Skeletal muscle satellite cell (primary cell): ENCODE results near the gene FAM98A. TPM values are rescaled to one million over a fixed set of nuclear protein-coding genes. Genes with fewer than 3 reads are reported as not detected.

Experiments
- H3K27me3 ChIP-seq: 2 replicates; pipeline ENCODE4 v1.7.0; 2013; ENCODE audit warnings: low read length; ENCODE audit not compliant: control insufficient read depth, insufficient read depth
- H3K36me3 ChIP-seq: 2 replicates; pipeline ENCODE4 v1.7.0; 2013; ENCODE audit warnings: mild to moderate bottlenecking, control low read depth, low read length; ENCODE audit not compliant: insufficient read depth
- H3K4me1 ChIP-seq: 2 replicates; pipeline ENCODE4 v1.7.0; 2013; ENCODE audit warnings: low read length; ENCODE audit not compliant: control insufficient read depth, insufficient read depth
- H3K4me2 ChIP-seq: 2 replicates; pipeline ENCODE4 v1.7.0; 2013; ENCODE audit warnings: mild to moderate bottlenecking, low read length
- H3K4me3 ChIP-seq: 2 replicates; pipeline ENCODE4 v1.7.0; 2013; ENCODE audit warnings: low read length
- H3K9ac ChIP-seq: 2 replicates; pipeline ENCODE4 v1.7.0; 2013; ENCODE audit warnings: mild to moderate bottlenecking, low read depth, low read length, moderate library complexity
- H3K9me3 ChIP-seq: replicated peaks from 2 replicates; pipeline ENCODE4 v1.7.0; 2013; ENCODE audit warnings: mild to moderate bottlenecking, control low read depth, low read length
- total RNA-seq: library from RNA; depleted of rRNA; stranded (reverse); fragments of >200 nt; gene quantifications from 2 replicates; pipeline ENCODE4 v1.2.3, GENCODE V29; 2012; rRNA removed

FAM98A gene
- 38.4 and 73.3 TPM in 2 replicates for total RNA-seq

DNA sequence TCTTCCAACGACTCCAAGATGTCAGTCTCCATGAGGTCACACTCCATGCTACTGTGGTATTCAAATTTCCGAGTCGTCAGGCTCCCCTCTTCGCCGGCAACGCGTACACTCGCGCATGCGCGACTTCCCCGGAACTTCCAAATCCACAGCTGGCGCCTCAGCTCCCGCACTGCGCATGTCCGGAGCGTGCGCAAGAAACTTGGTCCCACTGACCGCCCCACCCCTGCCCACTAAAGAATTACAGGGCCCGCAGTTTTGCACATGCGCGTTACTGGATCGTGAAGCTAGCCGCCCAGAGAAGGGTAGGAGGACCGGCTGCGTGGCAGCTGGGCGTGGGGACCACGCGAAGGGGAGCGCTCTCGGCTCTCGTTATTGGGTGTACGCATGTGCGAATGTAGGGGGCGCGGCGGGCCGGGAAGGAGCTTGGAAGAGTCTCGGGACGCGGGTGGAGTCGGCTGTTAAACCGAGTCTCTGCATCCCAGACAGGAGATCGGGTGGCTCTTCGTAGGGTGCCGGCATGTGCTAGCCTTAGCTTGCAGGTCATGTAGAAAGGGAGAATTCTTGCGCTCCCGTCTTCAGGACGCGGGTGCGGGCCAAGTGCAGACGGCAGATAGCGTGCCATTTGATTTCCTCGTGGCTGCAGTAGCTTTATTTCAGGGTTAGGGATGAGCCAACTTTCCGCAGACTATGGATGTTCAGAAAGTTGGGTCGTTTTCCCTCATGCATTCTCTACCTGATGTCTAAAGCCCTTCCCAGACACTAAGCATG is at the start of gene FAM98A:
Gene FAM98A (minus strand): TSS at position 125 of the 768 bp plus-strand sequence. CDS start 78 bp downstream, at position 47.
- Histone ChIP-seq H3K27me3 (no peaks in the 10 kb centered on the region), H3K9ac (peak within 1 kb of the TSS; percentile 90), H3K9me3 (no peaks in the 10 kb centered on the region), H3K4me1 (peaks cover 21% of the 10 kb centered on the region), H3K4me2 (peak within 1 kb of the TSS; percentile 91), H3K4me3 (peak within 1 kb of the TSS; percentile 93), H3K36me3 (peaks cover 8% of the 10 kb centered on the region)

DNA sequence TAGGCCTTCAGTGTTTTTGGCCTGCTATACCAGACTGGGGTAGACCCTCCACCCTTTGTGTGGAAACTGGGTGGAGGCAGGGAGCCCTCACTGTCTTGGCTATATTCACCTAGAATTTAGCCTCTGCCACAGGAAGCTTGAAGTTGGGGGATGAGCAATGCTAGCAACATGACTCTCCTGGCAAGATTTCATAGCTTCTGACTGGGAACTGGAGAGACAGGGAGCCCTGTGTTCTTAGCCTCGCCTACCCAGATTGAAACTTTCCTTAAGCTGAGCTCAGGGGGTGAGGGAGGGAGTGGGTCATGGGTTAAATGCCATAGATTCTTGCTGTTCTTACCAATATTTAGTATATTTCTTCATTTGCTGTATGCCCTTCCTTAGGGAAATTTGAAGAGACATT is 46.8 kb upstream of the FAM98A start:
- Histone ChIP-seq H3K4me1 (no peaks in the 10 kb centered on the region), H3K27me3 (no peaks in the 10 kb centered on the region), H3K36me3 (no peaks in the 10 kb centered on the region), H3K4me3 (no peak overlapping the region), H3K4me2 (no peak overlapping the region), H3K9ac (no peak overlapping the region), H3K9me3 (no peaks in the 10 kb centered on the region)

DNA sequence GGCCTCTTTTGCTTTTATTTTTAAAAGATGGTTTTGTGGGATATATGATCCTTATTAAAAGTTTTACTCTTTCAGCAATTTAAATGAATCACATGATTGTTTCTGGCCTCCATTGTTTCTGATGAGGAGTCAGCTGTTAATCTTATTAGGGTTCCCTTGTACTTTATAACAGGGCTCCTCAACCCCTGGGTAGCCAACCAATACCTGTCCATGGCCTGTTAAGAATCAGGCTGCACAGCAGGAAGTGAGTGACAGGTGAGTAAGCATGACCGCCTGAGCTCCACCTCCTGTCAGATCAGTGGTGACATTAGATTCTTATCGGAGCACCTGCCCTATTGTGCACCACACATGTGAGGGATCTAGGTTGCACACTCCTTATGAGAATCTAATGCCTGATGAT is 45.1 kb upstream of the FAM98A start:
- no peak overlapping the region for H3K4me2 ChIP-seq
- H3K4me3 ChIP-seq: no peak overlapping the region
- no peaks in the 10 kb centered on the region for H3K9me3 ChIP-seq
- no peaks in the 10 kb centered on the region for H3K27me3 ChIP-seq
- no peak overlapping the region for H3K9ac ChIP-seq
- no peaks in the 10 kb centered on the region for H3K36me3 ChIP-seq
- H3K4me1 ChIP-seq: no peaks in the 10 kb centered on the region

DNA sequence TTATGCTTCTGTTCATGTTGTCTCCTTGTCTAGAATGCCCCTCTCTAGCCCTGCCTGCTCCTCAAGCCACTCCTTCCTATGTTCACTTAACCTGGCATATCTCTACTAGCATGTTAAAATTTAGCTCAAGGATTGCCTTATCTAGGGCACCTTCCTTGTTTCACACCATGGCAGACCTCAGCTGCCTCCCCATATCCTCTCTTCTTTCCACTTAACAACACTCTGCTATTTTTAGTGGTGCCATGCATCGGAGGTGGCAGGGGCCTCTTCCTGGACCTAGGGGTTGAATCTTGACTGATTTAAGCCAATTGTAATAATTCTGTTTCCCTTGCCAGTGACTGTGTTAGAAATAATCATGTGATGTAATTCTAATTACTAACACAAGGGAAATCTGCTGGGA is 36.9 kb upstream of the FAM98A start:
- H3K4me1 ChIP-seq: no peaks in the 10 kb centered on the region
- H3K9ac ChIP-seq: no peak overlapping the region
- no peak overlapping the region for H3K4me3 ChIP-seq
- no peaks in the 10 kb centered on the region for H3K36me3 ChIP-seq
- no peak overlapping the region for H3K4me2 ChIP-seq
- H3K9me3 ChIP-seq: no peaks in the 10 kb centered on the region
- H3K27me3 ChIP-seq: no peaks in the 10 kb centered on the region

DNA sequence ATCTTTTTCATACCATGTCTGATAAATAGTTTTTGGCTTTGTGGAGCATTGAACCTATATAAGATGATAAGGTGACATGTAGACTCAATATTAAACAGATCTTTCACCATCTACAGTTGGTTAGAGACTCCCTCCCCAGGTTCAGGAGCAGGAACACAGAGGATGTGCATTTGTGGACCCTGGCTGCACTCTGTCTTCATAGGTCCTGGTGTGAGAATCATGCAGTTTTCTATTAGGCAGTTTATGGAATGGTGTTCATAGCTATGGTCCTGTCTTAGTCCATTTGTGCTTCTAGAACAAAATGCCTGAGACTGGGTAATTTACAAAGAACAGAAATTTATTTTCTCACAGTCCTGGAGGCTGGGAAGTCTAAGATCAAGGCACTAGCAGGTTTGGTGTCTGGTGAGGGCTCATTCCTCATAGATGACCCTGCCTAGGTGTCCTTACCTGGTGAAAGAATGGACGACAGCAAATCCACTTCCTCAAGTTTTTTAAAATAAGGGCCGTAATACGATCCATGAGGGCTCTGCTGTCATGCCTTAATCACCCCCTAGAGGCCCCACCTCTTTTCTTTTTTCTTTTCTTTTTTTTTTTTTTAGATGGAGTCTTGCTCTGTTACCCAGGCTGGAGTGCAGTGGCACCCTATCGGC is 35.3 kb upstream of the FAM98A start:
- no peaks in the 10 kb centered on the region for H3K9me3 ChIP-seq
- H3K4me1 ChIP-seq: no peaks in the 10 kb centered on the region
- H3K4me2 ChIP-seq: no peak overlapping the region
- no peak overlapping the region for H3K9ac ChIP-seq
- H3K4me3 ChIP-seq: no peak overlapping the region
- no peaks in the 10 kb centered on the region for H3K27me3 ChIP-seq
- no peaks in the 10 kb centered on the region for H3K36me3 ChIP-seq

DNA sequence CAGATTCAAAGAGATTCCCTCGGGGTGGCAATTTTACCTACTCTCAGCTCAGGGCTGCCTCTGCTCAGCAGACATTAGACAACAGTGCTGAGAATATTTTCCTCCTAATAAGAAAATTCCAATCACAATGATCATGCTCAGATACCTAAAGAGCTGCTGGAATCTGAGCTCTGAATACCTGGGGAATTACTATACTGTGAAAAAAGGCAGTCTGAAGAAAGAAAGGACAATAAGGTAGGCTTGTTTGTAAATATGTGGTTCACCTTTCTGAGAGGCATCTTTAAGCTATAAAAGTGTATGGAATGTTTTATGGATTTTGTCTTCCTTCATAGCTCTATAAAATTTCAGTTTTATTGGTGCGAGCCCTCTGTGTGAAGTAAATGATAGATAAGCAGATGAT is 34.2 kb upstream of the FAM98A start:
- H3K27me3 ChIP-seq: no peaks in the 10 kb centered on the region
- H3K4me3 ChIP-seq: no peak overlapping the region
- H3K4me2 ChIP-seq: no peak overlapping the region

DNA sequence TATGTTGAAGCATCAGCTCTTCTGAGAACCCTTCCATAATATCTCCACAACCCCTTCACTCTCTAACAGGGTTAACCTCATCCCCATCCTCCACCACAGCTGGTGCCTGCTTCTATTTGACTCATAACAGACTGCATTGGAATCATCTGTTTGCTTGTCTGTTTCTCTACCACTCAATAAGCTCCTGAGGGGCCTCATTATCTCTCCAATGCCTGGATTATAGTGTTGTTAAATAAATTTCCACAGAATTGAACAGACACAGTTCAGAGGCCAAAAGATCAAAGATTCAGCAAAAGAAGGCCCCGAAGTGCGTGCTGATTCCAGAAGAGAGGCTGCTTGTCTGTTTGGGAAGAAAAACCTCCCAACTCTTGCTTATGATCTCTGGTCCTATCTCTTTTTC is 33.7 kb upstream of the FAM98A start:
- no peaks in the 10 kb centered on the region for H3K4me1 ChIP-seq
- H3K27me3 ChIP-seq: no peaks in the 10 kb centered on the region
- H3K9ac ChIP-seq: no peak overlapping the region
- H3K4me3 ChIP-seq: no peak overlapping the region
- no peak overlapping the region for H3K4me2 ChIP-seq
- H3K9me3 ChIP-seq: no peaks in the 10 kb centered on the region
- no peaks in the 10 kb centered on the region for H3K36me3 ChIP-seq

More for the DNA sequence above, 34.2 kb upstream of the FAM98A start:
- Histone ChIP-seq H3K9ac (no peak overlapping the region), H3K36me3 (no peaks in the 10 kb centered on the region), H3K4me1 (no peaks in the 10 kb centered on the region), H3K9me3 (no peaks in the 10 kb centered on the region)

DNA sequence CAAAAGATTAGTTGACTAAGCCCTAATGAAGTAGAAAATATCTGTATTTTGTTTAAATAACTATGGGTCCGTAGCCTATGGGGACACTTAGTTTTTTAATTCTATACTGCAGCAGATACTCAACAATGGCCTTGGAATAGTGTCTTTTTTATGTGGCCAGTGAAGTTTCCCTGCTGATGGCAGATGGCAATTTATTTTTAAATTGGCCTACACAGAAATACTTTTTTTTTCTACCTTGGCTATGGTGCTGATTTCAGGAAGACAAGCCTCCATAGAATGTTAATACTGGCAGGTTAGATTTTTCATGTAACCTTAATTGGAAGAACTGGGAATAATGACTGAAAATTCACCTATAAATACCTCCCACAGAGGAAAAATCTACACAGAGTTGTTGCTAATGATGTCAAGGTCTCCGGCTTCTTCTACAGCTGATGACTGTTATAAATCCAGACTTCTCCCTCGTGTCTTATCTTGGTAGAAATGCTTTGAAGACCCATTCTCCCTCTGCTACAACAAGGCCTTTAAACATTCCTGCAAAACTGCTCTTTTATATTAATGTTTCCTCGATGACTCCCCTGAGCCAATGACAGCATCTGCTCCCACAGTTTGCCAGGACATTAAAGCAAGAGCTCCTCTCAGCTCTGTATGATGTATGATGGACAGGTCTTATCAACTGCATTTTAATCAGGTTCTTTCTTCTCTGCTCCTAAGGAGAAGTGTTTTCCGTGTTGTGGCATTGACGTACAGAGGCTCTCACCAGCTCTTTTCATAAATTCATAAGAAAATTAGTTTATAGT is 29.1 kb upstream of the FAM98A start:
- no peak overlapping the region for H3K9ac ChIP-seq

DNA sequence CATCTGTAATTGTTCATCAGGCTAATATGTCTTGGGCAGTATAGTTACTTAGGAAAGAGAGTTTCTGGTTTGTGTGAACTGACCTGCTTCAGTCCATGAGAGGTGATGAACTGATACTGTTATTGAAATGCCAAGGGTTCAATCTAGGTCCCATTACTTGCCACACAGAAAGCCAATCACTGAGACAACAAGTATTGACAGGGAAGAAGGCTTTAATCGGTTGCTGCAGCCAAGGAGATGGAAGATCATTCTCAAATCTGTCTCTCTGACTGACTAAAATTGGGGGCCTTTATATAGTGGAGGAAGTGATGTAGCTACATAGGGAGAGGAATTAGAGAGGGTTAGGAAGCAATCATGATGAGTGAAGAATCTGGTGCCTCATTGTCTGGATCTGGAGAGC is 19.9 kb upstream of the FAM98A start:
- no peak overlapping the region for H3K4me3 ChIP-seq
- no peaks in the 10 kb centered on the region for H3K9me3 ChIP-seq
- H3K4me2 ChIP-seq: no peak overlapping the region
- no peaks in the 10 kb centered on the region for H3K27me3 ChIP-seq
- H3K9ac ChIP-seq: no peak overlapping the region
- H3K4me1 ChIP-seq: no peaks in the 10 kb centered on the region
- H3K36me3 ChIP-seq: no peaks in the 10 kb centered on the region

More for the DNA sequence above, 29.1 kb upstream of the FAM98A start:
- H3K9me3 ChIP-seq: no peaks in the 10 kb centered on the region
- H3K4me2 ChIP-seq: no peak overlapping the region
- H3K4me1 ChIP-seq: no peaks in the 10 kb centered on the region
- H3K27me3 ChIP-seq: no peaks in the 10 kb centered on the region
- no peak overlapping the region for H3K4me3 ChIP-seq
- no peaks in the 10 kb centered on the region for H3K36me3 ChIP-seq

DNA sequence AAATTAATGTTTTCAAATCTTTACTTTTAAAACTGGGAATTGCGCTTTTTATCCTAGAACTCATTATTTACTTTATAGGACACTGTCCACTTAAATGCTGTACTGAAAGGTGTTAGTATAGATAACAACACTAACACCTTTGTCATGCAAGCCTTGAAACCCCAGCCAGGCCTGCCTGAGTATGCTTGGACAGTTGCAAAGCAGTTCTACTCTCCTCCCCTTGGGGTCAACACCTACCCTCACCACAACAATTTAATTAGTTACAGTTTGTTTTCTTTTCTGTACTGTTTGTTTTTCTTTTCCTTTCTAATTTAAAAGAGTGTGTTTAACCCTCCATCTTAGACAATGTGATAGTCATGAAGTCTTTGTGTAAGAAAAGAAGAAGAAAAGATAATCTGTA is 18.9 kb upstream of the FAM98A start:
- H3K4me3 ChIP-seq: no peak overlapping the region
- no peaks in the 10 kb centered on the region for H3K36me3 ChIP-seq
- H3K9ac ChIP-seq: no peak overlapping the region
- H3K4me2 ChIP-seq: no peak overlapping the region
- H3K4me1 ChIP-seq: no peaks in the 10 kb centered on the region
- H3K27me3 ChIP-seq: no peaks in the 10 kb centered on the region
- H3K9me3 ChIP-seq: no peaks in the 10 kb centered on the region

DNA sequence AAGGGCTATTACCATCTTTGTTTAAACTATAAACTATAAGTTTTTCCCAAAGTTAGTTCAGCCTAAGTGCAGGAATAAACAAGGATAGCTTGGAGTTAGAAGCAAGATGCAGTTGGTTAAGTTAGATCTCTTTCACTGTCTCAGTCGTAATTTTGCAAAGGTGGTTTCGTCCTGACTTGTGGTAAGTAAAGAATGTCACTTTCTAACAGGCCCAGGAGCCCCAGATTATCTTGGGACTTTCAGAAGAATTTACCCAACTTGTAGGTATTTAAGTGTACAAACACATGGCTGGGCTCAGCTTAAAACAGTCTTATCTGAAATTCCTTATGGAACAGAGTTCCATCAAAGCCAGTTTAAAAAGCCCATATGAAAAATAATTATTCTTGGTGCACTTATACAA is 18.3 kb upstream of the FAM98A start:
- H3K4me2 ChIP-seq: no peak overlapping the region
- no peak overlapping the region for H3K4me3 ChIP-seq
- no peaks in the 10 kb centered on the region for H3K36me3 ChIP-seq
- H3K9me3 ChIP-seq: no peaks in the 10 kb centered on the region
- no peak overlapping the region for H3K9ac ChIP-seq
- no peaks in the 10 kb centered on the region for H3K4me1 ChIP-seq
- no peaks in the 10 kb centered on the region for H3K27me3 ChIP-seq
